B cell (primary cell): Measurements from ENCODE around the gene GBE1.

Experiments used
- EZH2 ChIP-seq: IDR thresholded peaks from 2 replicates; pipeline ENCODE4 v1.6.1; 2012; ENCODE audit warnings: borderline replicate concordance, low read depth, mild to moderate bottlenecking, moderate library complexity, low read length; ENCODE audit not compliant: insufficient read depth, poor library complexity, severe bottlenecking
- TF ChIP-seq, protein P1 (sequence below): fragments of 200-600 bp; IDR thresholded peaks from one replicate; pipeline ENCODE4 v1.8.0; 2022; ENCODE audit warnings: antibody characterized with exemption, mild to moderate bottlenecking

- TF ChIP-seq, protein P1, sequence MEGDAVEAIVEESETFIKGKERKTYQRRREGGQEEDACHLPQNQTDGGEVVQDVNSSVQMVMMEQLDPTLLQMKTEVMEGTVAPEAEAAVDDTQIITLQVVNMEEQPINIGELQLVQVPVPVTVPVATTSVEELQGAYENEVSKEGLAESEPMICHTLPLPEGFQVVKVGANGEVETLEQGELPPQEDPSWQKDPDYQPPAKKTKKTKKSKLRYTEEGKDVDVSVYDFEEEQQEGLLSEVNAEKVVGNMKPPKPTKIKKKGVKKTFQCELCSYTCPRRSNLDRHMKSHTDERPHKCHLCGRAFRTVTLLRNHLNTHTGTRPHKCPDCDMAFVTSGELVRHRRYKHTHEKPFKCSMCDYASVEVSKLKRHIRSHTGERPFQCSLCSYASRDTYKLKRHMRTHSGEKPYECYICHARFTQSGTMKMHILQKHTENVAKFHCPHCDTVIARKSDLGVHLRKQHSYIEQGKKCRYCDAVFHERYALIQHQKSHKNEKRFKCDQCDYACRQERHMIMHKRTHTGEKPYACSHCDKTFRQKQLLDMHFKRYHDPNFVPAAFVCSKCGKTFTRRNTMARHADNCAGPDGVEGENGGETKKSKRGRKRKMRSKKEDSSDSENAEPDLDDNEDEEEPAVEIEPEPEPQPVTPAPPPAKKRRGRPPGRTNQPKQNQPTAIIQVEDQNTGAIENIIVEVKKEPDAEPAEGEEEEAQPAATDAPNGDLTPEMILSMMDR = no peak
- TF ChIP-seq EZH2 = no peak
Observed at GRCh38 chr3:81572201-81572756, 189.2 kb downstream of the GBE1 start.
